Glomerular endothelial cell (primary cell): ENCODE data around the gene SCUBE2. TPM values are rescaled to one million over a fixed set of nuclear protein-coding genes. Genes with fewer than 3 reads are reported as not detected.

Experiments used
- DNase-seq: peaks from one replicate; pipeline ENCODE4 v3.0.0-alpha.2; 2011; ENCODE audit warnings: low read depth, low spot score; ENCODE audit errors: extremely low read depth
- total RNA-seq: library from RNA; depleted of rRNA; stranded (reverse); fragments of >200 nt; gene quantifications from 2 replicates; pipeline ENCODE4 v1.2.3, GENCODE V29; 2015

Gene SCUBE2
- 0.76 and 1.7 TPM in 2 replicates for total RNA-seq

DNA sequence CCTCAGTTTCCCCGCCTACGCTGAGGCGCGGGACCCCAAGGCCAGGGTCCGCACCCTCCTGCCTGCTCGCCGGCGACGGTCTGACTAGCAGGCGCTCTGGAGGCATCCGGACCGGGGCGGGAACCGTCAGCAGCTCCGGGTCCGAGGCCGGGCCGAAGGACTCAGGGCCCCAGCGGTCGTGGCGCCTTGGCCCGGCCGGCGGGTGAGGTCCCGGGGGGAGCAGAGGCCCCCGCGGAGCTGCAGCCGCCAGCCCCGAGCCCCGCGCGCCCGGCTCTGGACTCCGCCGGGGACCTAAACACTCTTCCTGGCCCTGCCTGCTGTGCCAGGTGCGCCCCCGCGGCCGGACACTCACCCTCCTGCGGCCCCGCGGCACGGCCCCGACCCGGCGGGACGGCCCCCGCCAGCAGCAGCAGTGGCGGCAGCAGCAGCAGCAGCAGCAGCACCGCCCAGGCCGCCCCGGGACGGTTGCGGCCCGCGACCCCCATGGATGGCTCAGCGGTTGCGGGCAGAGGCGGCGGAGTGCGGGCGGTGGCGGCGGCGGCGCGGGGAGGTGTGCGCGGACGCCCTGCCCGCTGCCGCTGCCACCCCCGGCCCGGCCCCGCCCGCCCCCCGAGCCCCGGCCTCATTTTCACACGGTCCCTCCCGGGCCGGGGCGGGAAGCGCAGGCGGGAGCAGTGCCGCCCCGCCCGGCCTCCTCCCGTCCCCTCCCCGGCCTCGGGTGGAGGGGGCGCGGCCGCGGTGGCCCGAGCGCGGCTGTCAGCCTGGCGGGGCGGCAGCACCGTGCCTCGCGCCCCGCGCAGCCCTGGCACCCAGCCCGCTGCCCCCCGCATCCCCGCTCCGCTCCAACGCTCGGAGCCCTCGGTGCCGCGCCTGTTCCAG is at the start of gene SCUBE2:
TSS of gene SCUBE2 (minus strand) at position 556 of the 879 bp plus-strand sequence. CDS start at position 485, 71 bp downstream.
- no peak for DNase-seq

DNA sequence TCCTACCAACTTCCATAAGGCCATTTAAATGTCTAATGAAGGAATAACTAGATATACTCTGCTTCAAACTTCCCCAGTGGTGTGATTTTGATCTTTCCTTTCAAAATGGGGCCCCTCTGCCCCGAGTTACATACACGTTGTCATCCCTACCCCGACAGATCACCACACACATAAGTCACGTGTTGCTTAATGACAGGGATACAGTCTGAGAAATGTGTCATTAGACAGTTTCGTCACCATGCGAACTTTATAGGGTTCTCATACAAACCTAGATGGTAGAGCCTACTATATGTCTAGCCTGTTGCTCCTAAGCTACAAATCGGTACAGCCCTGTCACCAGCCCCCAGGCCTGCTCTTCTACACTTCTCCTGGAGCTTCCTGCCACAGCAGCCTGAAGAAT is 49.8 kb upstream of the SCUBE2 start:
- no peak for DNase-seq

DNA sequence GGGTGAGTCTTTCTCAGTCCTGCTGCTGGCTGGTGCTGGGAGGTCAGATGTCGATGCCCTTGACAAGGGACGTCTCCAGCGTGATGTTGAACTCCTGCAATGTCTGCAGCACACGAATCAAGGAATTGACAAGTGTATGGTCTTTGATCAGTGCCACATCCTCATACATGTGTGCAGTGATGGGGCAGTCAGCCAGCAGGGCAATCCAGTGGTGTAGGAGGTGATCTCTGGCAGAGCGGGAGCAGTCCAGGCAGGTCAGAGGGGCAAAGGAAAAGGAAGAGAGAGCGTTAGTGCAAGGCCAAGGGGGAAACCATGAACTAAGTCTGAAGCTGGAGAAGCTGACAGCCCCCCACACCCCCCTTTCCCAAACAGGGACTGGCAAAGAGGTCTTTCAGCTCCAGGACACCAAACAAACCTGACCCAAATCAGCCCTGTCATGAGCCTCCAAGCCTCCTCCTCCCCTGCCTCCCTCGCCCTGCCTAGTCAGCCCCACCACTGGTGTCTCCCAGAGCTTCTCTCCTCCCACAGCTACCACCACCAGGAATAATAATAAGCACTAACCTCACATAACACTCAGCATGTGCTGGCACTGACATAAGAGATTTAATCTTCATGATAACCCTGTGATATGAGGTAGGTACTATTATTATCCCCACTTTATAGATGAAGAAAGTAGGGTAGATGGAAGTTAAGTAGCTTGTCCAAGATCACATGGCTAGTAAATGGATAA is 48.4 kb upstream of the SCUBE2 start:
- DNase-seq = no peak

DNA sequence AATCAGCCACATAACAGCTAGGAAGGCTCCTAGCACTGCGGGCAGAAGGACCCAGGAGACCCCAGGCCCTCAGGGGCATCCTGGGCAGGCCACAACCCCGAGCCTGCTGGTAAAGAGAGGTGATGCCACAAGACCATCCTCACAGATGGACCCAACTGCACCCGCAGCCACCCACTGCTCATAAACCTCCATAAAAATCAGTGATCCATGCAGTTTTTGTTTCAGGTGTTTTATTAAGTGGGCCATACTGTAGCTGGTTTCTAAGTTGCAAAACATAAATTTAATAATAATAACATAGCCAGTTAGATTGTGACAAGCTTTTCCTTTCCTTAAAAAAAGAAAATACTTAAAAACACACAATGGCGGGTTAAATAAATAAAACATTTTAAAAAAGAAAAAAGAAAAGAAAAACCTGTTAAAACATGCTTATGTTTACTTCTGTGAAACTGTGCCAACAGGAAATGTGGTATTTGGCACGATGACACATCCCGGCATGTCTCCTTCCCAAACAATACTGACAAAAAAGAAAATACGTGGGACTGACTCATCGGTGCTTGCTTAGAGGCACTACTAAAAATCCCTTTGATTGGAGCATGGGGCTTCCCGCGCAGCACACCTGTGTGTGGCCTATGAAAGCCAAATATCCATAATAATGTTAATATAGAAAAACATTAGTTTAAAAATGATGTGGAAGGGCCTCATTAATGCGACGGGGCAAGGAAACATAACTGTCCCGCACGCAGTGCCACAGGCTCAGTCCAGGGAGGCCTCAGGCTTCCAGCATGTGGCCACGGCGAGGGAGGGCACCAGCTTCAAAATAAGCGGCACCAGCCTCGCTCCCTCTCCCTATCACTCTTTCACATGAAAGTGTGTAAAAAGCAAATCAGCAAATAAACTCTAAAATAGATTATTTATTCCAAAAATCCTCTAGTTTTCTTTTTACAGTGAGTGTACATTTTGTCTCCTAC is 47.5 kb upstream of the SCUBE2 start:
- peak; percentile 81 for DNase-seq

DNA sequence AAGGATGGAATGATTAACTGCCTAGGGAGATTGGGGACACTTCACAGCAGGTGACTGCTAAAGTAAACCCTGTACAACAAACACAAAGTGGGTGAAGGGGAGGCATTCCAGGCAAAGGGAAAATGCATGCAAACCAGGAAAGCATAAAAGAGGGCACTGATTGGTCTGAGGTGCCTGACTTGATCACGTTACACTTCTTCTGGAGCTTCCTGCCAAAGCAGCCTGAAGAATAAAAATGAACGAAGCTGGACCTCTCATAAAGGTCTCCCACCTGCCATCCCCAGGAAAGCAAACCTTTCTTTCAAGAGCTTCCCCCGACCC is 46.7 kb upstream of the SCUBE2 start:
- no peak for DNase-seq

DNA sequence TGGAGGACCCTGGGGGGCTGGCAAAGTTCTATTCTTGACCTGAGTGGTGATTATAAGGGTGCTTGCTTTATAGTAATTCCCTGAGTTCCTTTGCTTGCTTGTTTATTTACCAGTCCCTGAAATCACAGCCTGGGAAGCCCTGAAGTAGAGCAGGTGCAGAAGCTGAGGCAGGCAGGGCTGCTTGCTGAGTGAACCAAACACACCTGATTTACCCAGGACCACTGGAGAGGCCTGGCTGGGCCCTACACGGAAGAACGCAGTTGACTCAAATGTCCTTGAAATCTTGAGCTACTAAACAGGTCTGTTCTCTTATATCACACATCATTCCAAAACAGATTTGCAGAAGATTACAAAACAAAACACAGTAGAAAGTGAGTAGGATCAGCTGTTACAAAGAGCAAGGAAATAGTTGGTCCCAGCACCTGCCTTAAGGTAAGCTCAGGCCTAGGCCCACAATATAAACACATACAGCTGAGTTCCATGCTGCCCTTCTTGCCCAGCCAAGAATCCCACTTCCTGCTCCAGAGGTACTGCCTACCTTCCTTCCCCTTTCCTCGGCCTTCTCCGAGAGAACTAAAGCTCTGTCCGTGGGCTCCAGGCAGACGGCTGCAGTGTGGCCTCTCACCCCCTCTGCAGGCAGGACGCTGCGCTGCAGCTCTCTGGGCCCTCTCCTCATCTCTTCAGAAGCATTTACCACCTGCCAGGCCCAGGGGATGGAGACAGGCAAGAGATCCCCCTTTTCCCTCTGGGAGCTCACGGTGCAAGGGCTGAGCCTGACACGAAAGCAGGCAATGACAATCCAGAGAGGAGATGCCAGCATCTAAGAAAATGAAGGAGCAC is 46.1 kb upstream of the SCUBE2 start:
- no peak for DNase-seq

DNA sequence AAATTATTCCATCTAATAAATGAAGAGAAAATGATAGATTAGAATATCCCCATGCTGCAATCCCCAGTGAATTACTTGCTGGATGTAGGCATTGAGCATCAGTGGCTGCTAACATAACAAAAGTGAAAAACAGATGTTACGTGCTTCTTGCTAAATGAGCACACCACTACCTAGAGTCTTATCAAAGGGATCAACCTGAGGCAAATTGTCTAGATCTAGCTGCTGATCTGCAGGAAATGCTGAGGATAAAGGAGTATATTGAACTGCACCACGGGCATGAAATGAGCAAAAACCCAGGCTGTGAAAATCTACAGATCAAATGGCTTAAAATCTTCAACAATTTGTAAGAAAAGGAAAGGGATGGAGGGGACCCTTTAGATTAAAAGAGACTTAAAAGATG is 45.3 kb upstream of the SCUBE2 start:
- no peak for DNase-seq

DNA sequence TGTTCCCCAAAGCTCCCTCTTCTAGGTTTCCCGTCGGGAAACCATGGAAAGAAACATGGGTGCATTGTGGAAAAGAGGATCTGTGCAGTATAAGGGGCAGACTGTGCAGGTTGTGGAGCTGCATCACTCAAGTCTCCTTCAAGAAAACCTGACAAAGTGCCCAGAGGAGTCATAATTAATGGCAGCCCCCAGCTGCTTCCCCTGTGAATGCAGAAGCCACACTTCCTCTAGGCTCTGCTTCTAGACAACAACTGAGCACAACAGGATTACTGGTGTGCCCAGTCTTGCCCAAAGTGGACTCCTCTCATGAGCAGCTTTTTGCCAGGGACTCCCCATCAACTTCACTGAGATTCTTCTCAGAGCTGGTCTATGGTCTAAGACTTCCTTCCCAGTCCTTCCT is 42.6 kb upstream of the SCUBE2 start:
- DNase-seq = no peak

DNA sequence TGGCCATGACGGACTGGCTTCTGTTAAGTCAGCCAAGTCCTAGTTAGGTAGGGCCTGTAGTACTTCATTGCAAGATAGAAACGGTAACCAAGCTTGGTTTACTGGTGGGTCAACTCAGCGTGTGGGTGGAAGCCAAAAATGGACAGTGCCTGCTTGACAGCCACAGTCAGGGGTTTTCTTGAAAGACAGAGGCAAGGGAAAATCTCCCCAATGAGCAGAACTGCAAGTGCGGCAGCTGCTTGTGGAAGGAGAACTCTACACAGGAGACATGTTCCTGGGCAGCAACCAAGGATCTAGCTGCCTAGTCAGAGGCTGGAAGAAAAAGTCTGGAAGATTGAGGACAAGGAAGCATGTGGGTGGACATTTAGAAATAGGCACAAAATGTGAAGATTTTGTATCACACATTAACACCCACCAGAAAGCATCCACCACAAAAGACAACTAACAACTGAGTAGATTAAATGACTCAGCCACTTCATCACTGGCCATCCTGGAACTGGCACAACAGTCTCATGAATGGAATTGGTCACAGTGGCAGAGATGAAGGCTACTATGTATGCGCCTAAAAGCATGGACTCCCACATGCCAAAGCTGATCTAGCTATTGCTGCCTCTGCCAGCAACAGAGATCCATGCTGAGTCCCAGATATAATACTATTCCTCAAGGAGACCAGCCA is 40.9 kb upstream of the SCUBE2 start:
- no peak for DNase-seq

DNA sequence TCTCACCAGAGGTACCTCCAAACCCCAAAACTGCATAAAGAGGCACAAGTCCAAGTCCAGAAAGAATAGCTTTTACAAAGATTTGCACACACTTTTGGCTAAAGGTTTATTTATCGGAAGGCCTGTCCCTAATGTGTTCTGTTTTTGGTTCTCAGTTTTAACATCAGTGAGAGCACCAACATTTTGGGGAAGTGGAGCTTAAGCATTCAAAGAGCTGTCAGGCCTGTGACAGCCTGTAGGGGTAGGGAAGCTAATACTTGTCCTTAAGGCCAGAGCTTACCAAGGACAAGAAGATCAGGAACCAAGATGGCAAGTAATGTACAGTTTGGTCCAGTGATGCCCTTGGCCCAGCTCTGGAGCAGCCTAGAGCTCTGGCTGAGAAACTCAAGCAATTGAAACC is 38.9 kb upstream of the SCUBE2 start:
- no peak for DNase-seq

DNA sequence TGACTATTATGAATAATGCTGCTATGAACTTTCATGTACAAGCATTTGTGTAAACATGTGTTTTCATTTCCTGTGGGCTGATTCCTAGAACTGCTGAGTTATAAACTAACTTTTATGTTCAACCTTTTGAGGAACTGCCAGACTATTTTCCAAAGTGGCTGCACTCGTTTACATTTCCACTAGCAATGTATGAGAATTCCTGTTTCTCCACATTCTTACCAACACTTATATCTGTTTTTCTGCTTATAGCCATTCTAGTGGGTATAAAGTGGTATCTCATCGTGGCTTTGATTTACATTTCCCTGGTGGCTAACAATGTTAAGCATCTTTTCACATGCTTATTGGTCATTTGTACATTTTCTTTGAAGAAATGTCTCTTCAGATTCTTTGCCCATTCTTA is 35.2 kb upstream of the SCUBE2 start:
- no peak for DNase-seq

DNA sequence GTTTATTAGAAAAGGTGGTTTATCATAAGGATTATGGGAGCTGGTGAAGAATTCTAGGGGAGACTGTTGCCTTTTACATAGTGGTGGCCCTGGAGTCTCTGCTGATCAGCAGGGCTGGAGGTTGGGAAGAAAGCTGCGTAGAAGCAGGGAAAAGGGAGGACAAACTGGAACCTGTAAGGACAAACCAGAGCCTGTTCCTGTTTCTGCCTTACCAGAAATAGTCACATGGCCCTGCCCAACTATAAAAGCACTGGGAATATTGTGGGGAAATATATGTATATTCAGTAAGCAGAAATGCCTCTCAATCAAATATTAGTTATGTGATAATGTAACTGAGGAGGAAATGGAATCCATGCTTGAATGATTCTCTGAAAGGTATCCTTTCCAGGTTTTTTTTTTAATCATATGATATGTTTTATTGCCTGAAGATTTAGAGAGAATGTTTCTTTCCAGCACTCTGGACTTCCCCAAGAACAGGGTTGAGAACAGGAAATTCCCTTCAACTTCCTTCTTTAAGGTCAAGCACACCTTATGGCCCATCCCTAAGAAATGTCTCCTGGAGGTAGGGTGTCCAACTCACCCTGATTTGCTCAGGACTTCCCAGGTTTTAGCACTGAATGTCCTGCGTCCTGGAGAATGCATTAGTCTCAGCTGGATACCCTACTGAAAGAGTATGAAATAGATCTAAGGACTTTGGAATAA is 33.9 kb upstream of the SCUBE2 start:
- DNase-seq = no peak

DNA sequence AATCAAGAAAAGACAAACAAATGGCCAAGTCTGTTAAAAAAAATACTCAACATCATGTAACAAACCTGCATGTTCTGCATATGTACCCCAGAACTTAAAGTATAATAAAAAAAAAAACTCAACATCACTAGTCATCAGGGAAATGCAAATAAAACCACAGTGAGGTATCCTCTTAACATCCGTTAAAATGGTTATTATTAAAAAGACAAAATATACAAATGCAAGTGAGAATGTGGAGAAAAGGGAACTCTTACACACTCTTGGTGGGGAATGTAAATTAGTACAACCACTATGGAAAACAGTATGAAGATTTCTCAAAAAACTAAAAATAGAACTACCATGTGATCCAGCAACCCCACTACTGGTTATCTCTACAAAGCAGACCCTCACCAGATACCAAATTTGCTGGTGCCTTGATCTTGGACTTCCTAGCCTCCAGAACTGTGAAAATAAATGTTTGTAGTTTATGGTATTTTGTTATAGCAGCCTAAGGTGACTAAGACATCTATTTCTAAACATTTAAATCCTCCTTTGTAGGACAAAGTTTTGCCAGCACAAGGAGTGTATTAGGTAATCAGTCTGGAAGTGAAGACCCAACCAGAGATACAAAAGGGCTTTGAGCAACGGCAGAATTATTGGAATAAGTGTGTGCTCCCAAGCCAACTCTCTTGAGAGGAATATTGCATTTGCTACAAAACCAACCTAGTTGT is 32.4 kb upstream of the SCUBE2 start:
- DNase-seq = no peak

DNA sequence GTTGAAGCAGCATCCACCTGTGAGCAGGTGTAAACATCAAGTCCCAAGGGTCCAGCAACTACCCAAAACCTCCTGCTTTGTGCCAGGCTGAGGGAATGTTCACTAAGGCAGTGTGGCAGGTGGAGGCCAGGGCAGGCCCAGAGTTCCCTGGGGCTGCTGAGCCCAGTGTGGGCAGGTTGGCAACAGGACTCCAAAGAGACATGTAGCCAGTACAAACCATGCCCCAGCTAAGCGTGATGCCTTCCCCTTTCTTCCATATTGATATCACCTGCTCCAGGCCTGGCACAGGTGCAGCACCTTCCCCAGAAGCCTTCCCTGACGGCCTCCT is 30.0 kb upstream of the SCUBE2 start:
- no peak for DNase-seq

DNA sequence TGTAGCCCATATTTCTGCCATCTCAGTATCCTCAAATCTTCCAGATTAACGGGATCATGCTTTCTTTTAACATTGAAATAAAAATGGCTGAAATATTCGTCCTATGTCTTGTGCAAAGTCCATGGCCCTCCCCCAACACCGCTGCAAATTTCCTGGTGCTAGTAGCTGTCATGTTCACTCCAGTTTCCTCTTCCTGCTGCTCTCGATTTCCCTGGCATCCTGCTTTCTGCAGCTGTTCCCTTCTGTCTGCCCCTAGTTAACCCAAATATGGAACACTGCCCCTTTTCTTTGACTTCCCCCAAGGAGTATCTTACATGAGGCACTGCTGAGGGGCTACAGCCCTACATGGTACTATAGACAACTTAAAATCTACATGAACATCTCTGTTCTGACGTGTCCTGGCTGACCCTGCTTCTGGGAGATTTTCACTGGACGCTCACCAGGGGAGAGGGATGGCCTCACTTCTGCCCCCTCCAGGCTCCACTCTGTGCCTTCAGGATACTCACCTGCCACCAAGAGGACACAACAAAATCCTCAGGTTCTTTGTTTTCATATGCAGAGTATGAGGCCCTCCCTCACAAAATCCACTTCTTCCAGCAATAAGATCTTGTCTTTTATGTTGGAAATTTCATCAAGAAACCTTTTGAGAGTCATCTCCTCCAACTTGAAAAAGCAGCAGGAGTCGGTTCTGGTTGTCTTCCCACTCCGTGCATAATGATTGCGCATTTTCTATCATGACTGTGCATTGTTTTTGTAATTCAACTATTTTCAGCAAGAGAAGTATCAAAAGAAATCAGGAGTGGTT is 29.5 kb upstream of the SCUBE2 start:
- DNase-seq = no peak

DNA sequence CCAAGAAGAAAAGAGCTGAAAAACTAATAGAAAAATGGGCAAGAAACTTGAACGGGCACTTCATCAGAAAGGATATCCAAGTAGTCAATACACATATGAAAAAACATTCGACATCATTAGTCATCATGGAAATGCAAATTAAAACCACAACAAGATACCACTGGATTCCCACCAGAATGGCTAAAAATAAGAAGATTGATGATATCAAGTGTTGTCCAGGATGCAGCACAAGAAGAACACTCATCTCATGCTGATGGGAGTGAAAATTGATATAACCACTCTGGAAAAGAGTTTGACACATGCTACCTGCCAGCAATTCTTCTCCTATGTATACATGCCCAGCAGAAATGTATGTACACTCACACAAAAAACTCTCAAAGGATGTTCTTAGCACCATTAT is 26.9 kb upstream of the SCUBE2 start:
- no peak for DNase-seq

DNA sequence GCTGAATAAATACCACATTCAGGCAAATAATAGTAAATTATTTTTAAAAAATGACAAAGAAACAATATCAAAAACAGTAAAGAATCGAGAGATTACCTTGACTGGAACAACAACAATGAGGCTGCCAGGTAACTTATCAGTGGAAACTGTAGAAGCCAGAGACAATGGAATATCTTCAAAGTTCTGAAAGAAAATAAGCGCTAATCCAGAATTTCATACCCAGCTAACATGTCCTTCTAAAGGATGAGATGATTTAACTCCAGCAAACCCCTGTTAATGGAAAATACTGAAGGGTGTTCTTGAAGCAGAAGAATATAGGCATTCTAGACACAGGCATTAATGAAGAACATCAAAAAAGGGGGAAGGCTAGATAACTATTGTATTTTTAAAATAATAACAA is 20.7 kb upstream of the SCUBE2 start:
- DNase-seq = no peak
